GM21515 (cell line): ENCODE results near the gene C2CD2.

Experiments used
- ATAC-seq: cut with Tn5 transposase; IDR thresholded peaks from one replicate; pipeline ENCODE4 v1.9.1; 2021; ENCODE audit not compliant: unreplicated experiment

The C2CD2 gene

GRCh38 chr21:41933313-41934079 is 20.3 kb downstream of the C2CD2 start:
- no peak for ATAC-seq

GRCh38 chr21:41932576-41933312 is 21.1 kb downstream of the C2CD2 start:
- no peak for ATAC-seq

GRCh38 chr21:41932191-41932575 is 21.6 kb downstream of the C2CD2 start:
- no peak for ATAC-seq

- ATAC-seq: no peak
These were observed 22.8 kb downstream of the C2CD2 start for GRCh38 chr21:41931041-41931451.

GRCh38 chr21:41929248-41929647 is 24.6 kb downstream of the C2CD2 start:
- ATAC-seq: no peak

GRCh38 chr21:41928621-41929220 is 25.1 kb downstream of the C2CD2 start:
- peak; percentile 46 for ATAC-seq

- no peak for ATAC-seq
These were observed 25.9 kb downstream of the C2CD2 start for GRCh38 chr21:41927727-41928409.

- ATAC-seq: no peak
These were observed 27.0 kb downstream of the C2CD2 start for GRCh38 chr21:41926807-41927171.

- peak; percentile 59 for ATAC-seq
These were observed 27.6 kb downstream of the C2CD2 start for GRCh38 chr21:41926117-41926806.

GRCh38 chr21:41925767-41926116 is 28.1 kb downstream of the C2CD2 start:
- ATAC-seq: no peak

GRCh38 chr21:41924368-41924754 is 29.5 kb downstream of the C2CD2 start:
- no peak for ATAC-seq

GRCh38 chr21:41923631-41924367 is 30.0 kb downstream of the C2CD2 start:
- no peak for ATAC-seq

GRCh38 chr21:41923186-41923585 is 30.6 kb downstream of the C2CD2 start:
- ATAC-seq: no peak

- ATAC-seq: no peak
These were observed 32.8 kb downstream of the C2CD2 start for GRCh38 chr21:41921021-41921420.

- ATAC-seq: no peak
These were observed 33.3 kb downstream of the C2CD2 start for GRCh38 chr21:41920476-41920875.

- ATAC-seq: no peak
These were observed 34.0 kb downstream of the C2CD2 start for GRCh38 chr21:41919666-41920398.

- ATAC-seq: no peak
These were observed 35.1 kb downstream of the C2CD2 start for GRCh38 chr21:41918561-41919358.

GRCh38 chr21:41917531-41917930 is 36.3 kb downstream of the C2CD2 start:
- ATAC-seq: no peak

GRCh38 chr21:41916888-41917433 is 36.9 kb downstream of the C2CD2 start:
- ATAC-seq: no peak
